Left ventricle myocardium superior (tissue), 1 donor: ENCODE data around the gene FAM171A1. TPM values are rescaled to one million over a fixed set of nuclear protein-coding genes. Genes with fewer than 3 reads are reported as not detected.
"Not testable (repeated sequence)": the region's sequence is repeated elsewhere in the genome, so short reads cannot be mapped to it uniquely, and the experiment has no call there.

Experiments used
- ATAC-seq: fragments of 200-7000 bp; cut with Tn5 transposase; one replicate; pipeline ENCODE4 v1.9.1; 2020; ENCODE audit warnings: mild to moderate bottlenecking, moderate library complexity
- DNase-seq: peaks from one replicate; pipeline ENCODE4 v3.0.0-alpha.2; 2020
- intact Hi-C: fragments of 100-400 bp; cut with micrococcal nuclease; formaldehyde crosslinking; loops from one replicate; pipeline ENCODE4 v1.11.0; 2022
- long read RNA-seq: library from polyadenylated mRNA; unstranded; transcript quantifications from one replicate; pipeline ENCODE4 v2.0.0, GENCODE V29; 2021
- total RNA-seq: library from RNA; stranded (reverse); fragmentation: NEBNext Ultra II Directional; extraction: Animal tissue kit (Norgen Biotek cat#: 25700); gene quantifications from one replicate; pipeline ENCODE4 v1.2.1, GENCODE V29; 2021
- donor health status: DM: no; HTN: yes; CAD: no; lungs with severe emphysema.

The FAM171A1 gene
- total RNA-seq: 11.6 TPM
- long read RNA-seq, transcript FAM171A1-201 (8 exons, 3,952 nt): major isoform, 5 of 18 reads
- long read RNA-seq, partial matches to known transcripts: 7 of 18 reads
- long read RNA-seq, other reads (novel, unspliced or antisense): 6 of 18 reads

DNA sequence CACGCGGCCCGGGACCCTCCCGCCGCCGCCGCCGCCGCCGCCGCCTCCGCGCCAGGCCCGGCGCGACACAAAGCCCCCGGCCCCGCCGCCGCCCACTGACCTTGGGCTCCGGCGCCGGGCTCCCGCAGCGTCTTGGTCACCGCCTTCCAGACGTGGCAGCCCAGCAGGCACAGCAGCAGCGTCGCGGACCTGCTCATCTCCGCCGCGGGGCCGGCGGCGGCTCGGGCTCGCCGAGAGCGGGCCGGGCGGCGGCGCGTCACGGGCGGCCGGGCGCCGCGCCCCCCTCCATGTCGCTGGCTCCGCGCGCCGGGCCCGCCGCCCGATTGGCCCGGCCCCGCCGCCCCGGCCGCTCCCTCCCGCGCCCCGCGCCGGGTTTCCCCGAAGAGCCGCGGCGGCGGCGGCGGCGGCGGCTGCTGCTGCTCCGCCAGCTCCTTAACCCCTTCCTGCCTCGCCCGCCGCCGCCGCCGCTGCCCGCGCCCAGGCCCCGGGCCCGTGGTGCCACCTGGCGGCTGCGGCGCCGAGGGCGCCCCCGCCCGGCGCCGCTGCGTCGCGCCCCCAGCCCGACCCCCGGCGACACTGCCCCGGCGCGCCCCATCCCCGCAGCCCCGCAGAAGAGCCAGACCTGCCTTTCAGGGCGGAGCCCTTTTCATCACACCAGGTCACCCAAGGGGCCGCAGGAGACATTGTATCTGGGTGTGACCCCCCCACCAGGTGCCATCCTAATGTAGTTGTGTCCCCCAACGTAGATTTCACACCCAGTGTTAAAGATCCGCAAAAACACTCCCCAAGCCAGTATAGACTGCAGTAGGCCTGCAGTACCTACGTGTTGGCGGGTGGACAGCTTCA lies at the start of gene FAM171A1:
Gene FAM171A1 (minus strand): TSS at position 434 of the 846 bp plus-strand sequence. CDS start 237 bp downstream, at position 197.
- ATAC-seq: peak; percentile 86
- intact Hi-C loops: no loop called here
- peak; percentile 80 for DNase-seq

DNA sequence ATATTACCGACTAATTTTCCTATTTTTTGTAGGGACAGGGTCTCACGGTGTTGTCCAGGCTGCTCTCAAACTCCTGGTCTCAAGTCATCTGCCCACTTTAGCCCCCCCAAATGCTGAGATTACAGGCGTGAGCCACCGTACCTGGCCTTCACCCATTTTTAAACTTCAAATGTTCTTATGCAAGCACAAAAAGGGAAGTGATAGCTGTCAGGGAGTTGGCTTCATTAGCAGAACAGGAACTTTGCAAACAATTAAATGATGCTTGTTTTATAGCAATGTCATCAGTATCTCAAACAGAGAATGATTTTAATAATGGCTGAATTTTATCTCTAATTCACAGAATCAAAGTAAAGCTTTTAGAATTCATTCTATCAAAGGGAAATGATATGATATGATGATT lies 49.8 kb upstream of the FAM171A1 start:
- ATAC-seq (no peak), DNase-seq (no peak)
- intact Hi-C loops: no loop called here

DNA sequence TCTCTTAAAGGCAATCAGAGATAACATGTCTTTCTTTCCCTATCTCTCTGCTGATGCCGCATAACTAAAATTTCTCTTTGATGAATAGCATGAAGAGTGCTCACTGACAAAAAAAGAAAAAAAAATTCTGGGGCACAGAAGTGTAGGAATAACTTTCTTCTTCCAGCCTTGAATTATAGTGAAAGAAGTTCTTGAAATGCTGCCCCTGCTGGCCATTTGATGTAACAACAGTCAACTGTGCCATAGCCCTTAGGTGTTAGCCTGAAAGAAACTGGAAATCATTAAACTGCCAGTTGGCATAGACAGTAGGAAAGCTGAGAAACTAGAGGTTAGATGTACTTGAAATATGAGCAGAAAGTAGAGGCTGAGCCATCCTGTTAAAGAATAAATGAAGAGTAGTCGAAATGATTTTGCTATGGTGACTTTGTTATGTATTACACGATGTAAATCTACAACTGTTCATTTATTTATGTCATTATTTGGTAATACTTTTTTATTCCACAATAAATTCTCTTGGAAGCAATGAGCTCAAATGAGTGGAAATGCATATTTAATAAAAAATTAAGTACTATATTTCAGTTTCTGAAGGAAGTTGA lies 48.3 kb upstream of the FAM171A1 start:
- ATAC-seq (no peak), DNase-seq (no peak)
- intact Hi-C loops: no loop called here

DNA sequence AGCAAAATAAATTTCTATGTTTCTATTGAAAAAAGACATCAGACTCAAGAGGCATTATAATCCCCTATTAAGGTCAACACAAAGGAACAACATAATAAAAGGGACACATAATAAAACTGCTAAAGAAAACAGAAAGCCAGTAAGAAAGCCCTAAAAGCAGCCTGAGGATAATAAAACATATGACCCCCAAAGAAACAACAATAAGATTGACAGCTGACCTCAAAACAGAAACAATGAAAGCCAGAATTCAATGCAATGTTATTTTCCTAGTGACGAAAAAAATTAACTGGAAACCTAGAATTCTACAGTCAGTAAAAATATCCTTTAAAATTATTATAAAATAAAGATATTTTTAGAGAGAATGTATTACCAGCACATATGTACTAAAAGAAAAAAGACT lies 44.9 kb upstream of the FAM171A1 start:
- no peak for ATAC-seq
- DNase-seq: no peak
- intact Hi-C loops: no loop called here

DNA sequence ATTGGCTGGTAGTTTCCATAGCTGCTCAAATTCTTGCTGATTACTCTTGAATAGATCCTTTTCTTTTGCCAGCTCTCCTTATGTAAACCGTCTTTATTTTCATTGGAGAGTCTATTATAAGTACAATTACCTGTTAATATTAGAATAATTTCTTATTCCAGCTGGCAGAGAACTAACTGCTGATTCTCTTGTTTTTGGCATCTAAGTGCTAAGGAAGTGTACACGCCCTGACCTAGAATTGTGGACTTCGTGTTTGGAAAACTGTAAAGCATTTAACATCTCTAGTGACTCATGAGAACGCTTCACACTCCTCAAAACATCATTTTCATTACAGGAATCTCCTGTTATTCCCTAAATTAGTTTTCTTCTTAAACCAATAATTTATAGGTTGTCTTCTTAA lies 39.9 kb upstream of the FAM171A1 start:
- DNase-seq: no peak
- intact Hi-C loops: no loop called here
- no peak for ATAC-seq

DNA sequence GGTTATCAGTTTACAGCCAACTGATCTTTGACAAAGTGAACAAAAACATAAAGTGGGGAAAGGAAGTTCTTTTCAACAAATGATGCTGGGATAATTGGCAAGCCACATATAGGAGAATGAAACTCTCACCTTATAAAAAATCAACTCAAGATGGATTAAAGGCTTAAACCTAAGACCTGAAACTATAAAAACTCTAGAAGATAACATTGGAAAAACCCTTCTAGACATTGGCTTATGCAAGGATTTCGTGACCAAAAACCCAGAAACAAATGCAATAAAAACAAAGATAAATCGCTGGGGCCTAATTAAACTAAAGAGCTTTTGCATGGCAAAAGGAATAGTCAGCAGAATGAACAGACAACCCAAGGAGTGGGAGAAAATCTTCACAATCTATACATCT lies 38.3 kb upstream of the FAM171A1 start:
- intact Hi-C loops, ATAC-seq, DNase-seq: not testable (repeated sequence)

DNA sequence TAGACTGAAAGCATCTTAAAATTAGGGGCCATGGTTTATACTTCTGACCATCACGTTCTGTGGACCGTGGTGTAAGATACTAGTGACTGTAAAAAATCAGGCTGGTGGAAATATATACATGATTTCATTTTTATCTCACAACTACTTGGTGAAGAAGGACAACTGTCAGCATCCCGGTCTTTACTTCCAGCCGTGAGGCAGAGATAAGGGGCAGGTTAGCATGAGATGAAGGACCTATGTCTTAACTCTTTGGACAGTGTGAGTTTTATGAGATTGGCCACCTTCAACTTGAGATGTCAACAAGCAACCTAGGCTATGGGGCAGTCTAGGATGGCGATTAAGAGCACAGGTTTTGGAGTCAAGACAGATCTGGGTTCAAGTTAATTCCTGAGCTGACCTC lies 37.5 kb upstream of the FAM171A1 start:
- intact Hi-C loops: no loop called here
- no peak for DNase-seq
- no peak for ATAC-seq

DNA sequence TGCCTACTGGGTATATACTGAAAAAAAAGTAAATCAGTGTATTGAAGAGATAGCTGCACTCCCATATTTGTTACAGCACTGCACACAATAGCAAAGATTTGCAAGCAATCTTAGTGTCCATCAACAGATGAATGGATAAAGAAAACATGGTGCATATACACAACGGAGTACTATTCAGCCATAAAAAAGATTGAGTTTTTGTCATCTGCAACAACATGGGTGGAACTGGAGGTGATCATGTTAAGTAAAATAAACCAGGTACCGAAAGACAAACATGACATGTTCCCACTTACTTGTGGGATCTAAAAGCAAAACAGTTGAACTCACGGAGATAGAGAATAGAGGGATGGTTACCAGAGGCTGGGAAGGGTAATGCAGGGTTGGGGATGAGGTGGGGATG lies 34.2 kb upstream of the FAM171A1 start:
- intact Hi-C loops: no loop called here
- no peak for DNase-seq
- no peak for ATAC-seq

DNA sequence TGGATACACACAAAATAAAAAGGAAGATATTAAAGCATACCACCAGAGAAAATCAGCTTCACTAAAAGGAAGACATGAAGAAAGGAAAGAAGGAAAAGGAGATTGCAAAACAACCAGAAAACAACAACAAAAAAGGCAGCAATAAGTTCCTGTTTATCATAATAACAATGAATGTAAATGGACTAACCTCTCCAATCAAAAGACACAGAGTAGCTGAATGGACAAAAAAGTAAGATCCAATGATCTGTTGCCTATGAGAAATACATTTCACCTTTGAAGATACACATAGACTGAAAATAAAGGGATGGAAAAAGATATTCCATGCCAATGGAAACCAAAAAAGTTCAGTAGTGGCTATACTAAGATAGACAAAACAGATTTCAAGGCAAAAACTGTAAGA lies 30.3 kb upstream of the FAM171A1 start:
- ATAC-seq (no peak), DNase-seq (no peak)
- intact Hi-C loops: no loop called here

DNA sequence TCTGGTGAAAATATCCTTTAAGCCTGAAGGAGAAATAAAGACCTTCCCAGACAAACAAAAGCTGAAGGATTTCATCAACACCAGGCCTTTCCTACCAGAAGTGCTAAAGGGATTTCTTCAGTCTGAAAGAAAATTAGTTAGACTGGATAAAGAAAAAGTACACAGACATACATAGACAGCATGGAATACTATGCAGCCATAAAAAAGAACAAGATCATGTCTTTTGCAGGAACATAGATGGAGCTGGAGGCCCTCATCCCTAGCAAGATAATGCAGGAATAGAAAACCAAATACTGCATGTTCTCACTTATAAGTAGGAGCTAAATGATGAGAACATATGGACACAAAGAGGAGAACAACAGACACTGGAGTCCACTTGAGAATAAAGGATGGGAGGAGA lies 29.4 kb upstream of the FAM171A1 start:
- DNase-seq, intact Hi-C loops, ATAC-seq: not testable (repeated sequence)

DNA sequence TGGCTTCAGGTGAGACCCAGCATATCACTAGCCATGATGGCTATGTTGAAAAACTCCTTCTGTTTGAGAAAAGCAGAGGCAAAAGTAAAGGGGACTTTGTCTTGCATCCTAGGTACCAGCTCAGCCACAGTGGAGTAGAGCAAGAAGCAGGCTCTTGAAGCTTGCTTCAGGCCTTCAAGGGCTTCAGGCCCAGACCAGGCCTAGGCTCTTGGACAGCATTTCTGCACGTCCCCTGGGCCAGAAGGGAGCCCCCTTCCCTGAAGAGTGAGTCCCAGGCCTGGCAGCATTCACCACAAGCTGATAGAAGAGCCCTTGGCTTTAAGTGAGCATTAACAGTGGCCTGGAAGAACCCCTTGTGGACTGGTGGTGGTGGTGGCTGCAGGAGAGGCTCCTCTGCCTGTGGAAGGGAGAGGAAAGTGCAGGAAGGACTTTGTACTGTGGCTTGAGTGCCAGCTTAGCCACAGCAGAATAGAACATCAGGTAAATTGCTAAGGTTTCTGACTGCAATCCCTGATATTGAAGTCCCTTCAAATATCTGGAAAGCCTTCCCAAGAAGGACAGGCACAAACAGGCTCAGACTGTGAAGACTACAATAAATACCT lies 28.1 kb upstream of the FAM171A1 start:
- intact Hi-C loops: no loop called here
- no peak for DNase-seq
- ATAC-seq: no peak

DNA sequence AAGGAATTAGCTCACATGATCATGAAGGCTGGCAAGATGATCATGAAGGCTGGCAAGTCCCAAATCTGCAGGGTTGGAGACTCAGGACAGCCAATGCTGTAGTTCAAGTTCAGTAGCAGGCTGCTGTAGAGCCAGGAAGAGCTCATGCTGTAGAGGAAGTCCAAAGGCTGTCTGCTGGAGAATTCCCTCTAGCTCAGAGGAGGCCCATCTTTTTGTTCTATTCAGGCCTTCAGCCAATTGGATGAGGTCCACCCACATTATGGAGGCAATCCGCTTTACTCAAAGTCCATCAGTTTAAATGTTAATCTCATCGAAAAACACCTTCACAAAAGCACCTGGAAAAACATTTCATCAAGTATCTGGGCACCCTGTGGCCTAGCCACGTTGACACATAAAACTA lies 24.8 kb upstream of the FAM171A1 start:
- no peak for DNase-seq
- intact Hi-C loops: no loop called here
- no peak for ATAC-seq

DNA sequence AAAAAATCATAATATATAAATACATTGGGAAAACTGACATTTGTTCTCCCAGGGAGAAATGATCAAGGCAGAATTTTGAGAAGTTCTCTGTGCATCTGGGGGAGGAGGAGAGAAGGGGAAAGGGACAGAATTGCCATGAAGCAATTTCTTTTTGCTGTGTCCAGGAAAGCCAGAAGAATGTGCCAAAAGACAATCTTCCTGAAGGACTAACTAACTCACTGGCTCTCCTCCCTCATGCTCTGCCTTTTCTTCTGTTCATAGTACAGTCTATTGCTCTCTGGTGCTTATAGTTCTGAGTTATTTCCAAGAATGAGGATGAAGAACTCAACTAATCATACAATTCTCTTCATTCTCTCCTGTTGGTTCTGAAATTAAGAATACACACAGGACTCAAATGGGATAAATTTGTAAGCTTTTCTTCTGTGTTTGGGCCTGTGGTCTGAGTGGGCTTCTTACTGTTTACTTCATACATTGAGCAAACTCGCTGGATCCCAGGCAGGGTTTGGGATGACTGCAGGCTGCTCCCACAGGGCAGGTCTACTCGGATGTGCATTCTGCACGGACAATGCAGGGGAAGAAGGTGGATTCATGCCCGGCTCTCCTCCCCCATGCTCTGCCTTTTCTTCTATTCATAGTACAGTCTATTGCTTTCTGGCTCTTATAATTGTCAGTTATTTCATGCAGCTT lies 22.2 kb upstream of the FAM171A1 start:
- intact Hi-C loops: no loop called here

DNA sequence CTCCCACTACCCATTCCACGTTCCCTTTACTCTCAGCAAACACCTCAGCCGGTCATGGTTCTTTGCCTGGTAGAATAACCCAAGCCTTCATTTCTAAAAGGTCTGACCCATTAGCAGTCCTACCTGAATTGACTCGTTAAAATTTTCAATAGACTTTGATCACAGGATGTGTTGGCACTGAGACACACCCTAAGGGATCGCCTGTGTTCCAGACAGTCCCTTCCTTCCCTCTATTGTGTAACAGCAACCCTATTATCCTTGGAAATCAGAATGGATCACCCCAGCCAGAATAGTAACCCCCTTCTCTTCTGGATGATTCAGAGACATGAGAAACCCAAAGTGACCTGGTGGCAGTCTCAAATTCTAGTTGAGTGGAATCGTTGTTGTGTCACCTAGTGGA lies 20.4 kb upstream of the FAM171A1 start:
- intact Hi-C loops: no loop called here
- DNase-seq: no peak
- ATAC-seq: no peak

More for the DNA sequence above, 22.2 kb upstream of the FAM171A1 start:
- no peak for ATAC-seq
- DNase-seq: no peak

DNA sequence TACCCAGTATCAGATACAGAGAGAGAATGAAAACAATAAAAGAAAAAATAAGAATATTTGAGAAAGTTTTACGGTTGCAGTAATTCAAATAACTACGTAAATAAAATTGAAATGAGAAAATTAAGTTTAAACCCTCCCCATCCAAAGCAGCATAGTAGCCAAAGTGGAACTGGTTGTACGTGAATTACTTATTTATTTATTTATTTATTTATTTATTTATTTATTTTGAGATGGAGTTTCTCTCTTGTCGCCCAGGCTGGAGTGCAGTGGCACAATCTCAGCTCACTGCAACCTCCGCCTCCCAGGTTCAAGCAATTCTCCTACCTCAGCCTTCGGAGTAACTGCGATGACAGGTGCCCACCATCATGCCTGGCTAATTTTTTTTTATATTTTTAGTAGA lies 17.1 kb upstream of the FAM171A1 start:
- intact Hi-C loops, DNase-seq, ATAC-seq: not testable (repeated sequence)

DNA sequence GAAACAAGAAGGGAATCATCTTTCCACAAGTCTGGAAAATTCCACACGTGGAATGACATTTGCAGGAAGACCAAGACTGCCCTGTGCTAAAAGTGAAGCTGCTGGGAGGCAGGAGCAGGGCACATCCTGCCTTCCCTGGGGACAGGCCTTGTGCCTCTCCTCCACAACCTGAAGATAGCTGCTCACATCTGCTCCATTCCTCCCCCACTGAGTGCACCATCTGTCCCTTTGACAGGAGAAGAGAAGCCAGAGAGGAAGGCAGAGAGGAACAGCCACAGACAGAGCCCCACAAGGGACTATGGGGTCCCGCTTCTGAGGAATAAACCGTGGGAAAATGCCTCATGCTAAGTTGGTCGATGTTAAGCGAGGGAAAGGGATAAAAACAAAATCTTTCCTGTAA lies 15.9 kb upstream of the FAM171A1 start:
- DNase-seq: no peak
- ATAC-seq: no peak
- intact Hi-C loops: no loop called here

DNA sequence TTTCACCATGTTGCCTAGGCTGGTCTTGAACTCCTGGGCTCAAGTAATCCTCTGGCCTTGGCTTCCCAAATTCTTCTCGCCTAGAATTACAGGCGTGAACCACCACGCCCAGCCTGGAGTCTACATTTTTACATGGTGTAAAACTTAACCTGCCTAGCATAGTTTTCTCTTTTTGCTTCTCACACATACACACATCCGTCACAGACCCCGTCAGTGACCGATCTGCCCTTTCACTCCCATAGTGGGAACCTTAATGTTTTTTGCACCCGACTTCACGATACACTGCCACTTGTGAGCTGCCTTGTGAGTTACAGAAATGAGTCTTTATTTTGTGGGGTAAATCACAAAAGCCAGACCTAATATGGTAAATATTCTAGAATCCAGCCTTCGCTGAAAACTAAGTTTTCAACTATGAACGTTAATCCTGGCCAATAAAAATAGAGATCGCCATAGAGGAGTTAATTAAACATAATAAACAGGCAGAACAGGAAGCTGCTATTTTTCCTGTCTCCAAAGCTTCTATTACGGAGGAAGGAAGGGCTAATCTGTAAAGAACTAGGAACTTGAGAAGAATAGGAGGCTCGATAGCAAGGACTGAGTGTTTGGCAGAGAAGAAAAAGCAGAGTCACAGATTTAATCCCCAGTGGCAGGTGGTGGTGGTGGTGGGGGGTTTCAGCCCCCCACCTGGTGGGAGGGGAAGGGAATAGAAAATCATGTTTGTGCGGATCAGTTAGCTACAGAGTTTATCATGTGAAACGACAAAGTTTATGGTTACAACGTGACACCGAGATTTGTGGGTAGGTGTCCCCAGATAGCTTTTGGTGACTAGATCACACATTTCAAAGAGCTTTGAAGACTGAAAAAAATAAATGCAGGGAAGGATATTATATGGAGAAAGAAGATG lies 14.7 kb upstream of the FAM171A1 start:
- ATAC-seq (peak; percentile 39), DNase-seq (no peak)
- intact Hi-C loops: no loop called here

DNA sequence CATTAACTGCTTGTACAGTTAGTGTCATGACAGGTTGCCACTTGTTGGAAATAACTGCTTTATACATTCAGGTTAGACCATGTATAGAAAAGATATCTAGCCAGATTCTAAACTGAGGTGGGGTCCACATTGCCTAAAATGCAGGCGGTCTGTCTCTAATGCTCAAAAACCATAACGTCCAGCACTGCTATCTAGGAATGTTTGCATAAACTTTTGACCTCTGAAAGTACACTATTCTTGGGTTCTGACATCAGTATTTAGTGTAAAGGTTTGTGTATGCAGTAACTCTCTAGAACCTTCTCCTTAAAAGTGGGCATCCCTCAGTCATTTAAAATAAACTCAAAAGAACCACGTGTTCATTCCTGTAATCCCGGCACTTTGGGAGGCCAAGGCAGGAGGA lies 10.3 kb upstream of the FAM171A1 start:
- no peak for DNase-seq
- intact Hi-C loops: no loop called here
- ATAC-seq: no peak

DNA sequence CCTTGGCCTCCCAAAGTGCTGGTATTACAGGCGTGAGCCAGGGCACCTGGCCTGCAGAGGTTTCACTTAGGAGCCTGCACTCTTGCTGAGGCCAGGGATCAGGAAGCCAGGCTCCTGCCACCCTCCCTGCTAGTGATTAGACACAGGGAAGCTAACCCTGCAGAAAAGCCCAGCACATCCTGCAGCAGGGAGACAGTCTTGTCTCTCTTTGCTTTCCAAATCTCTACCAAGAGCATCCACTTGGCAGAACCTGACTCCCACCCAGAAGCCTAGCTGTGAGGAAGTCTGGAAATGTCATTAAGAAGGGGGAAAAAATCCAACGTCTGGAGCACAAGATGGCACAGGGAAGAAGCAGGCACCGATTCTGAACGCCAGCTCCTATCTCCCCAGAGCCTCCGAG lies 8.0 kb upstream of the FAM171A1 start:
- intact Hi-C loops: no loop called here
- DNase-seq (no peak), ATAC-seq (no peak)
